ENCODE measurements around the gene POU2AF2.

The POU2AF2 gene

DNA sequence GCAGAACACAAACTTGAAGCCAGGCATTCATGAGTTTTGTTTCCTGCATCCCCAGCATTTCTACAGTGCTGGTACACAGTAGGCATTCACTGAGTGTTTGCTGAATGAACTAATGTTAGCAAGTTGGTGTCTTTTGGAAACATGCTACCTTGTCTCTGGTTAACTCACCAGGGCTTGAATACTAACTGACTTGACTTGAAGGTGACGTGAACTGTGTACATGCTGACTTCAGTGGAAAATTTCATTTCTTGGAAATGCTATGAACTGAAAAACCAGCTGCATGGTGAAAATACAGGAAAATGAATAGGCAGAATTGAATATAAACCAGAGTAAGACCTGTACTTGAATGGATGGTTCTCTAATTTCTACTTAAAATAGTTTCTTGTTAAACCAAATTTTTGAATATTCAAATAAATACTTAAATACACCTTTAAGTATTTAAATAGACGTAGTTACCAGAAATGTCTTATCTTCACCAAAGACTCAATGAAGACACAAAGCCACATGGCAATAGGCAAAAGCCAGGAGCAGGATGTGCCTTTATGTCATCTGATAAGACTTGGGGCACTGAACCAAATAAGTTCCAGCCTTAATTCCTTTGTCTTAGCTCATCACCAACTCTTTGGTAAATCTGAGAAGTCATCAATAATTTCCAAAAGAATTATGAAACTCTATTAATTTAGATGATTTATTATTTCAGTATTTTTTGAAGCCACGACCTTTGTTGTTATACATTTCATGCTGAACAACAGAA is 39.7 kb upstream of the POU2AF2 start:
- H3K36me3 ChIP-seq (ENCODE audit: control insufficient read depth, low read length), result no peaks in the 10 kb centered on the region
- H3K4me2 ChIP-seq (ENCODE audit: low read length), result no peak overlapping the region

DNA sequence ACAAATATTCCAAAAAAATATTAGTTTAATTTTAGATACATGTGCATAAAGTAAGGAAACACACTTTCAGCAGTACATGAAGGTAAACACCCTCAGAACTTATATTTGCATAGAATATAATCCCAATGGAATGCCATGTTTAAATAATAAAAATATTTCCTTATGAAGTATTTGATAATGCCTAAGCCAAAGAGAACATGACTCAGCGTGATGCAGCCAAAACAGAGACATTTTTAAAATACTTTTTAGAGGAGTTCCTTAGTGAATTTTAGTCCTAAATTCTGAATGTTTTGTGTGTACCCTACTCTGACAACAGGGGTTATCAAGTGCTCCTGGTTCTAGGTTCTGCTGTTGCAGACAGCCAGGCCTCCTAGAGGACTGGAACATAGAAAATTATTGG is 39.1 kb upstream of the POU2AF2 start:
- no peaks in the 10 kb centered on the region for H3K9me2 ChIP-seq (replicated peaks; ENCODE audit: control insufficient read depth, low read length)
- no peak overlapping the region for H3K4me2 ChIP-seq (ENCODE audit: low read length)
- H3K4me3 ChIP-seq (ENCODE audit: low read length), result no peak overlapping the region
- H3K9me3 ChIP-seq (ENCODE audit: control insufficient read depth, insufficient read depth, low read length), result no peaks in the 10 kb centered on the region
- no peak for TF ChIP-seq EZH2phosphoT487 (IDR thresholded peaks at IDR 0.05; ENCODE audit: borderline replicate concordance, low read length)
- H3F3A ChIP-seq (ENCODE audit: control insufficient read depth, insufficient read depth), result no peaks in the 10 kb centered on the region
- no peak overlapping the region for H3K27ac ChIP-seq (ENCODE audit: low read depth, low read length)
- no peaks in the 10 kb centered on the region for H3K4me1 ChIP-seq (ENCODE audit: control insufficient read depth, low read length)
- H3K36me3 ChIP-seq (ENCODE audit: control insufficient read depth, low read length), result no peaks in the 10 kb centered on the region
- H3K79me2 ChIP-seq (ENCODE audit: control insufficient read depth, low read length), result no peaks in the 10 kb centered on the region
- no peaks in the 10 kb centered on the region for H3K27me3 ChIP-seq (ENCODE audit: control insufficient read depth, low read length)
- no peaks in the 10 kb centered on the region for H4K20me1 ChIP-seq (ENCODE audit: control insufficient read depth, insufficient read depth, low read depth, low read length)

More for the DNA sequence above, 39.7 kb upstream of the POU2AF2 start:
- no peaks in the 10 kb centered on the region for H3K9me3 ChIP-seq (ENCODE audit: control insufficient read depth, insufficient read depth, low read length)
- H3K4me3 ChIP-seq (ENCODE audit: low read length), result no peak overlapping the region
- no peaks in the 10 kb centered on the region for H3K27me3 ChIP-seq (ENCODE audit: control insufficient read depth, low read length)
- H3K4me1 ChIP-seq (ENCODE audit: control insufficient read depth, low read length), result peaks cover 6% of the 10 kb centered on the region
- no peaks in the 10 kb centered on the region for H4K20me1 ChIP-seq (ENCODE audit: control insufficient read depth, insufficient read depth, low read depth, low read length)
- TF ChIP-seq, protein P1, sequence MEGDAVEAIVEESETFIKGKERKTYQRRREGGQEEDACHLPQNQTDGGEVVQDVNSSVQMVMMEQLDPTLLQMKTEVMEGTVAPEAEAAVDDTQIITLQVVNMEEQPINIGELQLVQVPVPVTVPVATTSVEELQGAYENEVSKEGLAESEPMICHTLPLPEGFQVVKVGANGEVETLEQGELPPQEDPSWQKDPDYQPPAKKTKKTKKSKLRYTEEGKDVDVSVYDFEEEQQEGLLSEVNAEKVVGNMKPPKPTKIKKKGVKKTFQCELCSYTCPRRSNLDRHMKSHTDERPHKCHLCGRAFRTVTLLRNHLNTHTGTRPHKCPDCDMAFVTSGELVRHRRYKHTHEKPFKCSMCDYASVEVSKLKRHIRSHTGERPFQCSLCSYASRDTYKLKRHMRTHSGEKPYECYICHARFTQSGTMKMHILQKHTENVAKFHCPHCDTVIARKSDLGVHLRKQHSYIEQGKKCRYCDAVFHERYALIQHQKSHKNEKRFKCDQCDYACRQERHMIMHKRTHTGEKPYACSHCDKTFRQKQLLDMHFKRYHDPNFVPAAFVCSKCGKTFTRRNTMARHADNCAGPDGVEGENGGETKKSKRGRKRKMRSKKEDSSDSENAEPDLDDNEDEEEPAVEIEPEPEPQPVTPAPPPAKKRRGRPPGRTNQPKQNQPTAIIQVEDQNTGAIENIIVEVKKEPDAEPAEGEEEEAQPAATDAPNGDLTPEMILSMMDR (IDR thresholded peaks at IDR 0.05; ENCODE audit: low read depth, low read length, poor library complexity, severe bottlenecking), result no peak
- TF ChIP-seq EZH2phosphoT487 (IDR thresholded peaks at IDR 0.05; ENCODE audit: borderline replicate concordance, low read length), result no peak
- H3K79me2 ChIP-seq (ENCODE audit: control insufficient read depth, low read length), result no peaks in the 10 kb centered on the region
- no peaks in the 10 kb centered on the region for H3K9me2 ChIP-seq (replicated peaks; ENCODE audit: control insufficient read depth, low read length)
- no peak overlapping the region for H3K27ac ChIP-seq (ENCODE audit: low read depth, low read length)
- H3F3A ChIP-seq (ENCODE audit: control insufficient read depth, insufficient read depth), result no peaks in the 10 kb centered on the region

DNA sequence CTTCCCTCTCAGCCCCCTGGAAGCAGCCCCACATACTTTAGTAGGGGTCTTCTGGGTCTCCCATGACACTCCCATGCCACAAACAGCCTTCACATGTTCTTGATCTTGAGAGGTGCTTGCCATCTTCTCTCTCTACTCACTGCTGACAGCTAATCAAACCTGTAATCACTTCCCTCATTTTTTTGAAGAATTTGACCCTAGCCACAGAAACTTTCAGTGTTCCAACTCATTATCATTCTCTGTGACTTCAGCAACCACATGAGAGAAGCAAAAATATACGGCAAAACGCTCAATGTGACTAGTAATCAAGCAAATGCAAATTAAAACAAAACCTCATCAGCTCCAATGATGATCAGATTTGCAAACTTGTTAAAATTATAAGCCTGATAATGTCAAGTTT is 38.3 kb upstream of the POU2AF2 start:
- no peaks in the 10 kb centered on the region for H3K79me2 ChIP-seq (ENCODE audit: control insufficient read depth, low read length)
- no peak for TF ChIP-seq EZH2phosphoT487 (IDR thresholded peaks at IDR 0.05; ENCODE audit: borderline replicate concordance, low read length)
- TF ChIP-seq, protein P1 (IDR thresholded peaks at IDR 0.05; ENCODE audit: low read depth, low read length, poor library complexity, severe bottlenecking), result no peak
- no peak overlapping the region for H3K4me3 ChIP-seq (ENCODE audit: low read length)
- no peaks in the 10 kb centered on the region for H3K9me2 ChIP-seq (replicated peaks; ENCODE audit: control insufficient read depth, low read length)
- no peaks in the 10 kb centered on the region for H3K4me1 ChIP-seq (ENCODE audit: control insufficient read depth, low read length)
- no peaks in the 10 kb centered on the region for H3F3A ChIP-seq (ENCODE audit: control insufficient read depth, insufficient read depth)
- no peaks in the 10 kb centered on the region for H4K20me1 ChIP-seq (ENCODE audit: control insufficient read depth, insufficient read depth, low read depth, low read length)
- no peaks in the 10 kb centered on the region for H3K9me3 ChIP-seq (ENCODE audit: control insufficient read depth, insufficient read depth, low read length)
- no peak overlapping the region for H3K27ac ChIP-seq (ENCODE audit: low read depth, low read length)
- H3K36me3 ChIP-seq (ENCODE audit: control insufficient read depth, low read length), result no peaks in the 10 kb centered on the region
- H3K4me2 ChIP-seq (ENCODE audit: low read length), result no peak overlapping the region
- no peaks in the 10 kb centered on the region for H3K27me3 ChIP-seq (ENCODE audit: control insufficient read depth, low read length)

DNA sequence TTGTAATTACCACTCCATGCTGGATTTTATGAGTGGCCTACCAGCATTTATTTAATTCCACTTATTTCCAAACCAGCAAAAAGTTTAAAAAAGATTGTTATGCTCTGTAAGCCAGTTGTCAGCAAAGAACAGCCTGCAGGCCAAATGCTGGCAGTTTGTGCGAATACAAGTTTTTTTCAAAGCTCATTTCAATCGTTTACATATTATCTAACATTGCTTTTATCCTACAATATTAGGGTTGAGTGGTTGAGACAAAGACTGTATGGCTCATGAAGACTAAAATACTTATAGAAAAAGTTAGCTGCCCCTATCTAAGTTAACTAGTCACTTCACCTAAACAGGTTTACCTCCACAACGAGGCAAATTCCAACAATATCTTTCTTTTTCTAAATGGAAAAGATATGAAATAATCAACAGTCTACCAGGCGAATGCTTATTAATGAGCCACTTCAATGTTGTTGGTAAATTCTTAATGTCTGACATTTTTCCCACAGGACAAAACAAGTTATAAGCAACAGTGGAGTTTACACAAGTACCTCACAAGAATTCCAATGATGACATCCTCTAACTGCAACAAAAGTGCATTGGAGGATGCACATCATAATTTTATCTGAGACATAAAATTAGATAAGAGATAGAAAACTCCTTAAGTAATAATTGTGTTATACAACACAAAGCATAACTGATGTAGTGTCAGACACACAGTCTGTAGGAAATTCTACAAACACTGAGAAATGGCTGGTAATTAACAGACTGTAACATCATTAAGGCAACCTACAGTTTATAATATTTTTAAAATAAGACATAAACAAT is 35.8 kb upstream of the POU2AF2 start:
- Histone ChIP-seq H3F3A (ENCODE audit: control insufficient read depth, insufficient read depth) (no peaks in the 10 kb centered on the region), H3K79me2 (ENCODE audit: control insufficient read depth, low read length) (no peaks in the 10 kb centered on the region), H3K4me3 (ENCODE audit: low read length) (no peak overlapping the region), H4K20me1 (ENCODE audit: control insufficient read depth, insufficient read depth, low read depth, low read length) (no peaks in the 10 kb centered on the region), H3K27ac (ENCODE audit: low read depth, low read length) (no peak overlapping the region), H3K9me2 (replicated peaks; ENCODE audit: control insufficient read depth, low read length) (no peaks in the 10 kb centered on the region), H3K9me3 (ENCODE audit: control insufficient read depth, insufficient read depth, low read length) (no peaks in the 10 kb centered on the region), H3K4me1 (ENCODE audit: control insufficient read depth, low read length) (no peaks in the 10 kb centered on the region), H3K27me3 (ENCODE audit: control insufficient read depth, low read length) (no peaks in the 10 kb centered on the region), H3K4me2 (ENCODE audit: low read length) (no peak overlapping the region), H3K36me3 (ENCODE audit: control insufficient read depth, low read length) (no peaks in the 10 kb centered on the region)
- TF ChIP-seq, protein P1 (IDR thresholded peaks at IDR 0.05; ENCODE audit: low read depth, low read length, poor library complexity, severe bottlenecking), result no peak
- TF ChIP-seq EZH2phosphoT487 (IDR thresholded peaks at IDR 0.05; ENCODE audit: borderline replicate concordance, low read length), result no peak
